Right lobe of liver (tissue), 4 donors: Measurements from ENCODE around the gene FAM13A.

Experiments
- POLR2A ChIP-seq: fragments of 450-650 bp; IDR thresholded peaks from one replicate; pipeline ENCODE4 v1.6.1; 2017; ENCODE audit warnings: antibody characterized with exemption, mild to moderate bottlenecking
- TF ChIP-seq, protein P1 (sequence below), 4 donors: fragments of 200-600 bp in 3 of 4; fragments of 450-650 bp in 1 of 4; IDR thresholded peaks; one replicate each; pipeline versions ENCODE4 v1.5.1 to v1.8.0; 2016 to 2022; ENCODE audit warnings: antibody characterized with exemption in 4 of 4, mild to moderate bottlenecking in 2 of 4
- donor health status: DM: no; HTN: no; CAD: no.
- donor health status: DM: no; HTN: no; CAD: no.
- donor health status: DM: no; HTN: yes; CAD: no.

DNA sequence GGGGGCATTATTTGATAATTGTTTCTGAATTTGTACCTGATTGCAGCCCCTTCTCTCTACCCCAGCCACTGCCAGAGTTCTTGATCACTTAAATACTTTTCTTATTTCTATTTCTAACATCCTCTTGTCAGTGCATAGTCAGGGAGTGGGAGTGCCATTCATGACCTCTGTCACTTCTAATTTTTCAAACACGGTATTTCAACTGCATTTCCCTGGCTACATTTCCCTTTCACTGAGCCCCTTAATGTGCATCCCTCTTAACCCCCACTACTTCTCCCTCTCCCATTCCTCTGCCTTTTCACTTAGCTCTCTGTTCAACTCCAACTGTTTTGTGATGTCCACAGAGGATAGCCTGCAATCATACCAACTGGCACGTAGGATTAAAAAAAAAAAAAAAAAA lies 231.1 kb downstream of the FAM13A start:
- TF ChIP-seq, protein P1, sequence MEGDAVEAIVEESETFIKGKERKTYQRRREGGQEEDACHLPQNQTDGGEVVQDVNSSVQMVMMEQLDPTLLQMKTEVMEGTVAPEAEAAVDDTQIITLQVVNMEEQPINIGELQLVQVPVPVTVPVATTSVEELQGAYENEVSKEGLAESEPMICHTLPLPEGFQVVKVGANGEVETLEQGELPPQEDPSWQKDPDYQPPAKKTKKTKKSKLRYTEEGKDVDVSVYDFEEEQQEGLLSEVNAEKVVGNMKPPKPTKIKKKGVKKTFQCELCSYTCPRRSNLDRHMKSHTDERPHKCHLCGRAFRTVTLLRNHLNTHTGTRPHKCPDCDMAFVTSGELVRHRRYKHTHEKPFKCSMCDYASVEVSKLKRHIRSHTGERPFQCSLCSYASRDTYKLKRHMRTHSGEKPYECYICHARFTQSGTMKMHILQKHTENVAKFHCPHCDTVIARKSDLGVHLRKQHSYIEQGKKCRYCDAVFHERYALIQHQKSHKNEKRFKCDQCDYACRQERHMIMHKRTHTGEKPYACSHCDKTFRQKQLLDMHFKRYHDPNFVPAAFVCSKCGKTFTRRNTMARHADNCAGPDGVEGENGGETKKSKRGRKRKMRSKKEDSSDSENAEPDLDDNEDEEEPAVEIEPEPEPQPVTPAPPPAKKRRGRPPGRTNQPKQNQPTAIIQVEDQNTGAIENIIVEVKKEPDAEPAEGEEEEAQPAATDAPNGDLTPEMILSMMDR (IDR thresholded peaks at IDR 0.05) = no peak
- no peak for TF ChIP-seq POLR2A
